ENCODE data around the gene IFRD2. TPM values are rescaled to one million over a fixed set of nuclear protein-coding genes. Genes with fewer than 3 reads are reported as not detected.
"Not testable (repeated sequence)": the region's sequence is repeated elsewhere in the genome, so short reads cannot be mapped to it uniquely, and the experiment has no call there.

The IFRD2 gene
- total and polyA plus RNA-seq, 3 experiments from 2014 or later: 66.8 to 192 (median 191) TPM

- DNase-seq: no peak
- Histone ChIP-seq H3K36me3 (ENCODE audit: insufficient read depth, low read length) (peaks cover 44% of the 10 kb centered on the region), H3K4me1 (ENCODE audit: insufficient read depth, low read length) (peaks cover 80% of the 10 kb centered on the region), H3K9me3 (ENCODE audit: low read length) (no peaks in the 10 kb centered on the region), H3K4me3 (ENCODE audit: low read length) (no peak overlapping the region), H3K27ac (ENCODE audit: low read depth, low read length) (no peak overlapping the region), H3K27me3 (ENCODE audit: insufficient read depth, low read length, poor library complexity, severe bottlenecking) (no peaks in the 10 kb centered on the region)
- H3K4me3 Mint-ChIP-seq: no peak overlapping the region
- ChIA-PET CTCF (interaction anchor here (1.1 to 7.3 kb wide), 4 partner anchors 9 to 55 kb away, joined by 3 to 241 read pairs (median 53); partner anchors contain the start of gene GNAI2), POLR2A (no interaction called here)
- peaks cover 0 to 59% (median 2%) of the 10 kb centered on the region in 3 donors for H3K36me3 Mint-ChIP-seq
- H3K4me1 Mint-ChIP-seq: peaks cover 43 to 73% (median 48%) of the 10 kb centered on the region in 3 donors
- peaks cover 0 to 1% of the 10 kb centered on the region in 2 donors for H3K27me3 Mint-ChIP-seq
- no peaks in the 10 kb centered on the region for H3K9me3 Mint-ChIP-seq
- peak overlapping the region in 4 of 8 donors; percentile 41 to 87 (median 53) for H3K27ac Mint-ChIP-seq
Measured at GRCh38 chr3:50249457-50249856, 42.8 kb downstream of the IFRD2 start.

DNA sequence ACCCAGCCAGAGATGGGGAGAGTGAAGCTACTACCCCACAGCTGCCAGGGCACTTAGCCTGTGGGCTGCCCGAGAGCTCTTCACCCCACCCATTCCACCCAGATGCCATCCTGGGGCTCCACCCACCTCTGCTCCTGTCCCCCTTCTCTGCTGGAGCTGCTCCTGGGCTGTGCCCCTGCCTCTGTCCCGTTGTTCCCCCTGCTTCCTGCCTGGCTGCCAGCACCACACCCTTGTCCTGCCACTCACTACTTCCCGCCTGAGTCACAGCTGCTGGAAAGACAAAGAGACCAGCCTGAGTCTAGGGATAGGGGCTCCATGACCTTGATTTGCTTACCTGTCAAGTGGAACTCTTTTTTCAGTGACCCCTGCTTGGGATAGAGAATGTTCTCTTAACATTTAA is 43.8 kb downstream of the IFRD2 start:
- Histone ChIP-seq H3K4me3 (ENCODE audit: low read length) (no peak overlapping the region), H3K9me3 (ENCODE audit: low read length) (no peaks in the 10 kb centered on the region), H3K4me1 (ENCODE audit: insufficient read depth, low read length) (peaks cover 87% of the 10 kb centered on the region), H3K36me3 (ENCODE audit: insufficient read depth, low read length) (peaks cover 35% of the 10 kb centered on the region), H3K27ac (ENCODE audit: low read depth, low read length) (no peak overlapping the region), H3K27me3 (ENCODE audit: insufficient read depth, low read length, poor library complexity, severe bottlenecking) (no peaks in the 10 kb centered on the region)
- Mint-ChIP-seq H3K27me3 (no peaks in the 10 kb centered on the region), H3K9me3 (no peaks in the 10 kb centered on the region), H3K4me3 (peak overlapping the region in 1 of 7 donors; percentile 37), H3K4me1 (peaks cover 47 to 76% (median 58%) of the 10 kb centered on the region in 3 donors), H3K36me3 (peaks cover 0 to 56% (median 0%) of the 10 kb centered on the region in 3 donors), H3K27ac (peak overlapping the region in 7 of 8 donors; percentile 41 to 95 (median 88))
- POLR2A ChIA-PET: no interaction called here
- no peak for DNase-seq
- CTCF ChIA-PET: interaction anchor here (7.0 to 9.2 kb wide), 3 partner anchors 10 to 54 kb away, joined by 101 to 241 read pairs (median 116); partner anchors contain the start of genes GNAI2 and GNAT1

- peaks cover 17% of the 10 kb centered on the region for H3K36me3 ChIP-seq (ENCODE audit: insufficient read depth, low read length)
- POLR2A ChIA-PET: interaction anchor here (0.6 to 1.7 kb wide), 10 partner anchors 9 to 90 kb away, joined by 3 to 20 read pairs (median 6); partner anchors contain the start of genes GNAI2, HYAL3, IFRD2 and NAA80
- peaks cover 65 to 91% (median 75%) of the 10 kb centered on the region in 3 donors for H3K4me1 Mint-ChIP-seq
Measured at GRCh38 chr3:50246517-50246954, 45.7 kb downstream of the IFRD2 start.

GRCh38 chr3:50245831-50246516 is 46.3 kb downstream of the IFRD2 start:
- Mint-ChIP-seq H3K4me3 (peak overlapping the region; percentile 70 to 79 (median 76)), H3K27me3 (no peaks in the 10 kb centered on the region), H3K4me1 (peaks cover 65 to 91% (median 75%) of the 10 kb centered on the region in 3 donors), H3K36me3 (peaks cover 0 to 46% (median 0%) of the 10 kb centered on the region in 3 donors), H3K9me3 (no peaks in the 10 kb centered on the region), H3K27ac (peak overlapping the region; percentile 81 to 99 (median 96))
- Histone ChIP-seq H3K27ac (ENCODE audit: low read depth, low read length) (peak overlapping the region; percentile 75), H3K4me1 (ENCODE audit: insufficient read depth, low read length) (peaks cover 92% of the 10 kb centered on the region), H3K27me3 (ENCODE audit: insufficient read depth, low read length, poor library complexity, severe bottlenecking) (no peaks in the 10 kb centered on the region), H3K4me3 (ENCODE audit: low read length) (peak overlapping the region; percentile 59), H3K9me3 (ENCODE audit: low read length) (no peaks in the 10 kb centered on the region), H3K36me3 (ENCODE audit: insufficient read depth, low read length) (peaks cover 15% of the 10 kb centered on the region)
- DNase-seq: peak; percentile 88 to 97 (median 94)
- ChIA-PET POLR2A (interaction anchor here (0.6 to 1.7 kb wide), 8 partner anchors 8 to 91 kb away, joined by 3 to 20 read pairs (median 6); partner anchors contain the start of genes GNAI2, HYAL3 and NAA80), CTCF (interaction anchor here (0.7 to 9.2 kb wide), 32 partner anchors 12 to 706 kb away, joined by 3 to 241 read pairs (median 6); partner anchors contain the start of genes GNAI2, GNAT1, HEMK1 and HYAL2)

More at GRCh38 chr3:50246517-50246954, 45.7 kb downstream of the IFRD2 start:
- Histone ChIP-seq H3K4me1 (ENCODE audit: insufficient read depth, low read length) (peaks cover 92% of the 10 kb centered on the region), H3K27me3 (ENCODE audit: insufficient read depth, low read length, poor library complexity, severe bottlenecking) (no peaks in the 10 kb centered on the region), H3K9me3 (ENCODE audit: low read length) (no peaks in the 10 kb centered on the region), H3K4me3 (ENCODE audit: low read length) (peak overlapping the region; percentile 59), H3K27ac (ENCODE audit: low read depth, low read length) (peak overlapping the region; percentile 75)
- CTCF ChIA-PET: interaction anchor here (0.7 to 9.2 kb wide), 32 partner anchors 11 to 707 kb away, joined by 3 to 241 read pairs (median 6); partner anchors contain the start of genes GNAI2, GNAT1, HEMK1 and HYAL2
- peak; percentile 66 to 87 (median 80) for DNase-seq
- H3K36me3 Mint-ChIP-seq: peaks cover 0 to 46% (median 0%) of the 10 kb centered on the region in 3 donors
- H3K4me3 Mint-ChIP-seq: peak overlapping the region; percentile 70 to 79 (median 76)
- no peaks in the 10 kb centered on the region for H3K27me3 Mint-ChIP-seq
- no peaks in the 10 kb centered on the region for H3K9me3 Mint-ChIP-seq
- H3K27ac Mint-ChIP-seq: peak overlapping the region; percentile 90 to 99 (median 96)

DNA sequence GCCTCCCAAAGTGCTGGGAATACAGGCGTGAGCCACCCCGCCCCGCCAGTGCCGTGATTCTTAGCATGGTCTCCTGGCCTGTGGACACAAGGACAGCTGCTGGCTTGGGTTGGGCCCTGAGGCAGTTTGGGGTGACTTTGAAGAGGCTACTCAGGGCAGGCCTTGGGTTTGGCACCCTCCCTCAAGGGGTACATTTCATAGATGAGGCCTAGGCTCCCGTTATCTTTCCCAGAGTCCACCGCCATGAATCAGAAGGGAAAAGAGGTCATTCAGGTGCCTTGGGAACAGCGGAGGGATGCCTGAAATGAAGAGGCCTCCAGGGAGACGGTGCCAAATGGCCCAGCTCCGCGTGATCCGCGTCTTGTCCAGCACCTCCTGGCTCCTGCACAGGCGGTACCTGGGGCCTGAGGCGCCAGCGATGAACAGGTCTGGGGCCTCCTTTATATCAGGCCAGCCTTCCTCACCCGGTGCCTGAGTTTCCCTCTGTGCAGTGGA is 46.9 kb downstream of the IFRD2 start:
- peak overlapping the region in 6 of 7 donors; percentile 18 to 79 (median 48) for H3K4me3 Mint-ChIP-seq
- peaks cover 16% of the 10 kb centered on the region for H3K36me3 ChIP-seq (ENCODE audit: insufficient read depth, low read length)
- no peaks in the 10 kb centered on the region for H3K9me3 Mint-ChIP-seq
- ChIA-PET CTCF (interaction anchor here (1.0 to 9.2 kb wide), 6 partner anchors 10 to 51 kb away, joined by 3 to 116 read pairs (median 24); partner anchors contain the start of genes GNAI2 and GNAT1), POLR2A (interaction anchor here (0.7 kb wide), 1 partner anchor 76 kb away, joined by 4 read pairs; no protein-coding TSS in a partner anchor)
- H3K27me3 Mint-ChIP-seq: no peaks in the 10 kb centered on the region
- H3K4me1 Mint-ChIP-seq: peaks cover 65 to 88% (median 74%) of the 10 kb centered on the region in 3 donors
- peaks cover 0 to 43% (median 0%) of the 10 kb centered on the region in 3 donors for H3K36me3 Mint-ChIP-seq
- no peaks in the 10 kb centered on the region for H3K9me3 ChIP-seq (ENCODE audit: low read length)
- H3K4me3 ChIP-seq (ENCODE audit: low read length): peak overlapping the region; percentile 59
- peaks cover 96% of the 10 kb centered on the region for H3K4me1 ChIP-seq (ENCODE audit: insufficient read depth, low read length)
- no peaks in the 10 kb centered on the region for H3K27me3 ChIP-seq (ENCODE audit: insufficient read depth, low read length, poor library complexity, severe bottlenecking)
- no peak for DNase-seq
- peak overlapping the region; percentile 75 for H3K27ac ChIP-seq (ENCODE audit: low read depth, low read length)
- peak overlapping the region; percentile 81 to 99 (median 96) for H3K27ac Mint-ChIP-seq

DNA sequence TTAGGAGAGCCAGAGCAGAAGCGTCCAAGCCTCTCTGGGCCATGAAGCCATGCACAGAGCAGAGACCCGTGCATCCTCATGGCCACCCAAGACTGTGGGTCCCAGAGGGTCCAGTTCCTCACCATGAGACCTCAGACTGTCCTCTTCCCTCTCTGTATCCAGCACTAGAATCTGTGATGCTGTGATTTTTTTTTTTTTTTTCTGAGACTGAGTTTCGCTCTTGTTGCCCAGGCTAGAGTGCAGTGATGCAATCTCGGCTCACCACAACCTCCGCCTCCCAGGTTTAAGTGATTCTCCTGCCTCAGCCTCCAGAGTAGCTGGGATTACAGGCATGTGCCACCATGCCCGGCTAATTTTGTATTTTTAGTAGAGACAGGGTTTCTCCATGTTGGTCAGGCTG is 47.4 kb downstream of the IFRD2 start:
- H3K36me3 ChIP-seq (ENCODE audit: insufficient read depth, low read length): peaks cover 17% of the 10 kb centered on the region
- H3K9me3 Mint-ChIP-seq; DNase-seq; H3K4me3 ChIP-seq (ENCODE audit: low read length); H3K27ac ChIP-seq (ENCODE audit: low read depth, low read length); H3K9me3 ChIP-seq (ENCODE audit: low read length); H3K27me3 ChIP-seq (ENCODE audit: insufficient read depth, low read length, poor library complexity, severe bottlenecking); H3K27me3 Mint-ChIP-seq: not testable (repeated sequence)
- peaks cover 0 to 43% (median 0%) of the 10 kb centered on the region in 3 donors for H3K36me3 Mint-ChIP-seq
- peak overlapping the region in 5 of 7 donors; percentile 18 to 37 (median 23) for H3K4me3 Mint-ChIP-seq
- peaks cover 96% of the 10 kb centered on the region for H3K4me1 ChIP-seq (ENCODE audit: insufficient read depth, low read length)
- ChIA-PET POLR2A (interaction anchor here (0.7 to 1.2 kb wide), 2 partner anchors 10 to 77 kb away, joined by 3 to 4 read pairs; no protein-coding TSS in a partner anchor), CTCF (interaction anchor here (1.0 to 9.2 kb wide), 7 partner anchors 10 to 51 kb away, joined by 3 to 116 read pairs (median 17); partner anchors contain the start of genes GNAI2 and GNAT1)
- H3K27ac Mint-ChIP-seq: peak overlapping the region; percentile 57 to 99 (median 94)
- H3K4me1 Mint-ChIP-seq: peaks cover 65 to 88% (median 75%) of the 10 kb centered on the region in 3 donors

DNA sequence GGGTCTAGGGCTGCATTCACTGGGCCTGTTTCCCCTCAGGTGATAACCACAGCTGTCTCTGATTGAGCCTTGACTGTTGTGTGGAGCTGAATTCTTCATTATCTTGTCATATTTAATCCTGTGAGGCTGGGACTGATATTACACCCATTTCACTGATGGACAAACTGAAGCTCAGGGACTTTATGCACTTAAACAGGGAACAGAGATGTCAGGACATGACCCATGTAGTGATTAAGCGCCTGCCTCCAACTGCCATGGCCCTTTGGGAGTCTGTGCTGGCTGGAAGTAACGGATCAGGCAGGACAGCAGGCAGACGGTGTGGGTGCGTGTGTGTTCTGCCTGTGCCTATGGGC is 48.7 kb downstream of the IFRD2 start:
- no peaks in the 10 kb centered on the region for H3K9me3 ChIP-seq (ENCODE audit: low read length)
- peaks cover 21% of the 10 kb centered on the region for H3K36me3 ChIP-seq (ENCODE audit: insufficient read depth, low read length)
- no peak overlapping the region for H3K4me3 ChIP-seq (ENCODE audit: low read length)
- Mint-ChIP-seq H3K4me3 (peak overlapping the region in 5 of 7 donors; percentile 32 to 56 (median 46)), H3K9me3 (no peaks in the 10 kb centered on the region), H3K27me3 (no peaks in the 10 kb centered on the region), H3K36me3 (peaks cover 0 to 48% (median 0%) of the 10 kb centered on the region in 3 donors), H3K27ac (peak overlapping the region; percentile 70 to 99 (median 92)), H3K4me1 (peaks cover 74 to 91% (median 87%) of the 10 kb centered on the region in 3 donors)
- no peaks in the 10 kb centered on the region for H3K27me3 ChIP-seq (ENCODE audit: insufficient read depth, low read length, poor library complexity, severe bottlenecking)
- H3K27ac ChIP-seq (ENCODE audit: low read depth, low read length): peak overlapping the region; percentile 47
- ChIA-PET POLR2A (interaction anchor here (0.7 to 1.7 kb wide), 3 partner anchors 8 to 20 kb away, joined by 3 to 8 read pairs (median 5); no protein-coding TSS in a partner anchor), CTCF (interaction anchor here (1.0 to 9.2 kb wide), 9 partner anchors 8 to 104 kb away, joined by 4 to 116 read pairs (median 8); partner anchors contain the start of genes GNAI2 and GNAT1)
- H3K4me1 ChIP-seq (ENCODE audit: insufficient read depth, low read length): peaks cover 96% of the 10 kb centered on the region
- no peak for DNase-seq

Data from CD8-positive, alpha-beta memory T cell (primary cell).